ENCODE measurements around the gene RYR2. TPM values are rescaled to one million over a fixed set of nuclear protein-coding genes. Genes with fewer than 3 reads are reported as not detected.

Gene RYR2
- total RNA-seq, 1 experiment from 2014 or later: 0.03 TPM

GRCh38 chr1:237033804-237034203 is 8.2 kb upstream of the RYR2 start:
- Histone ChIP-seq H3K27me3 (ENCODE audit: control insufficient read depth, insufficient read depth, low read length) (no peaks in the 10 kb centered on the region), H3K36me3 (ENCODE audit: control insufficient read depth, insufficient read depth, low read length) (no peaks in the 10 kb centered on the region), H3K4me3 (ENCODE audit: low read depth in 2 of 2, low read length in 2 of 2) (no peak overlapping the region), H3K27ac (ENCODE audit: low read length) (no peak overlapping the region), H3K9me3 (ENCODE audit: control insufficient read depth, insufficient read depth, low read depth, low read length) (no peaks in the 10 kb centered on the region), H3K4me1 (ENCODE audit: control insufficient read depth, insufficient read depth, low read length) (peaks cover 11% of the 10 kb centered on the region)
- intact Hi-C loops (cut with micrococcal nuclease; ENCODE audit: unreplicated experiment): no loop called here
- no TSS peak for BruUV-seq (replicated peaks)
- ChIA-PET POLR2A (no interaction called here), CTCF (no interaction called here)
- in situ Hi-C loops (cut with HindIII; ENCODE audit: low pct_unique_long_range_greater_than_20kb, low sequenced_read_pairs): no loop called here
- ATAC-seq (no peak), DNase-seq (ENCODE audit: low read depth, low spot score) (no peak)
- TF ChIP-seq REST (IDR thresholded peaks at IDR 0.05; ENCODE audit: insufficient read depth in 1 of 2, low read depth in 2 of 2, low read length in 1 of 2) (no peak), TCF7L2 (IDR thresholded peaks at IDR 0.05; ENCODE audit: low read depth, low read length) (no peak), SIN3A (IDR thresholded peaks at IDR 0.05; ENCODE audit: borderline replicate concordance, insufficient read depth, low read depth, low read length) (no peak), POLR2AphosphoS5 (IDR thresholded peaks at IDR 0.05; ENCODE audit: low read depth, low read length) (no peak), CTCF (IDR thresholded peaks at IDR 0.05) (no peak)

GRCh38 chr1:237035759-237036158 is 6.2 kb upstream of the RYR2 start:
- POLR2A ChIA-PET: no interaction called here

More at GRCh38 chr1:237035759-237036158, 6.2 kb upstream of the RYR2 start:
- DNase-seq (ENCODE audit: low read depth, low spot score) (no peak), ATAC-seq (no peak)
- Histone ChIP-seq H3K4me1 (ENCODE audit: control insufficient read depth, insufficient read depth, low read length) (peaks cover 11% of the 10 kb centered on the region), H3K36me3 (ENCODE audit: control insufficient read depth, insufficient read depth, low read length) (no peaks in the 10 kb centered on the region), H3K4me3 (ENCODE audit: low read depth in 2 of 2, low read length in 2 of 2) (no peak overlapping the region), H3K27ac (ENCODE audit: low read length) (no peak overlapping the region), H3K9me3 (ENCODE audit: control insufficient read depth, insufficient read depth, low read depth, low read length) (no peaks in the 10 kb centered on the region), H3K27me3 (ENCODE audit: control insufficient read depth, insufficient read depth, low read length) (no peaks in the 10 kb centered on the region)
- in situ Hi-C loops (cut with HindIII; ENCODE audit: low pct_unique_long_range_greater_than_20kb, low sequenced_read_pairs) (no loop called here), intact Hi-C loops (cut with micrococcal nuclease; ENCODE audit: unreplicated experiment) (no loop called here)
- no TSS peak for BruUV-seq (replicated peaks)
- CTCF ChIA-PET: no interaction called here
- TF ChIP-seq REST (IDR thresholded peaks at IDR 0.05; ENCODE audit: insufficient read depth in 1 of 2, low read depth in 2 of 2, low read length in 1 of 2): no peak
- TF ChIP-seq POLR2AphosphoS5 (IDR thresholded peaks at IDR 0.05; ENCODE audit: low read depth, low read length): no peak
- no peak for TF ChIP-seq SIN3A (IDR thresholded peaks at IDR 0.05; ENCODE audit: borderline replicate concordance, insufficient read depth, low read depth, low read length)
- no peak for TF ChIP-seq CTCF (IDR thresholded peaks at IDR 0.05)
- no peak for TF ChIP-seq TCF7L2 (IDR thresholded peaks at IDR 0.05; ENCODE audit: low read depth, low read length)

All from Panc1 (cell line).